ENCODE results near the gene ADARB2. TPM values are rescaled to one million over a fixed set of nuclear protein-coding genes. Genes with fewer than 3 reads are reported as not detected.

The ADARB2 gene
- total and polyA plus RNA-seq, 7 donors = 0.05 to 0.39 (median 0.15) TPM; not detected in 2

DNA sequence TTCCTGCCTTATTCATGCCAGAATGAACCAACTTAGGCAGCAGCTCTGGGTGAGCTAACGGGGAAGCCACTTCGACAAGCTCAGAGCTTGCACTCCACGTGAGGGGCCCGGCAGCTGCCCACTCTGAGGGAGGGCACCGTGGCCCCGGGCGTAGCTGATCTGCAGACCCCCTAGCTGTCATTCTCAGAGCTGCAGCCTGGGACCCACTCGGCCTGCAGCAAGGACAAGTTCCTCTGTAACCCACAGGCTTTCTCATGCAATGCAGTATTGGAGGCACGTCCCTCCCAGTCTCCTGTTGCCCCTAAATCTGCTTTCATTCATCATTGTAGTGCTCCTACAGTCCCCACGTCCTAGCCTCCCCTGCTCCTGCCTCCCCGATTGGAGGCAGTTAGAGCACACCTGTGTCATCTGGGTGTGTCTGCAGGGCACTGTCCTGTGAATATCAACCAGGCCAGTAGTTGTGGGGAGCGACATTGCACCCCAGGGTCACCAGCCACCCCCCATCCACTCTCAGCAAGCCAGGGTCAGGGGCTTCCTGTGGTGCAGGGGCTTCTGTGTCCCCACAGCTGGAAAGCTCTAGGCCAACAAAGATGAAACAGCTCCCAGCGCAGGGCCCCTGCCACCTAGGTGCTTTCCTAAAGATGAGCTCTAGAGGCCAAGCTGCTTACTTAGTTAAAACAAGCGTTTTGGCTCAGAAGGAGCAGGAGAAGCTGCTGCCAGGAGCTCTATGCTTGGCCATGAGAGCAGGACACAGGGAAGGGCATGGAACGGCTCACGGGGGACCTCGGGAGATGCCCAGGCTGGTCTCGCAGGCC, 333.6 kb downstream of the ADARB2 start:
- ATAC-seq = no peak

DNA sequence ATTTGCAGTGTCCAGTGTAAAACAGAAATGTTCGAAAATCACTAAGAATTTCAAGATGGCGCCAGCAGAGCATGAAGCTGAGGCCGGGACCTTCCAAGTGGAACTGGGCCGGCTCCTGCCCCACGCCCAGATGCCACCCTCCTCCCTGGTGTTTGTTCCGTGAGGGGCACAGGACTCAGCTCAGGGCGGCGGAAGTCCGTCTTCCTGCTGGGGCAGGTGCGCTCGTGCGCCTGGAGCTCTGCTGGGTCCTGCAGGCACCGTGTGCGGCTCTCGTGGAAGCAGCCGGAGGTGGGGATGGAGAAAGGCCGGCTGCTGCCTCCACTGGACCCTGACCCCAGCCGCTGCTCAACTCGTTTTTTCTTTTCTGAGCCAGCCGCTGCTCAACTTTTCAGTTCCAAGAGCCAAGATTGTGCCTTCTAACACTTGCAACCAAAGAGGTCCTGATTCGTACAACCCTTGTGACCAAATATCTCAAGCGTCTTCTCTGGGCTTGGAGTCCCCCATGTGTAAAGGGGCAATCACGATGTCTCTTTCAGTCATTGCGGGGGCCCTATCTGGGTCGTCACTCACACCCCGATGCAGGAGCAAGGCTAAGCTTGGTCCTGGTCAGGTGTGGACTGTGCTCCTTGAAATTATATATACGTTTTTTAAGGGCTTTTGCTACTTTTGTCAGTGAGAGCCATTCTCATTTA, 334.4 kb downstream of the ADARB2 start:
- peaks cover 0 to 2% (median 0%) of the 10 kb centered on the region in 3 donors for H3K27me3 ChIP-seq (ENCODE audit: insufficient read depth in 3 of 3, low read length in 2 of 3)
- 92 to 95% (median 94%) methylated on average over 27 of the region's 27 CpGs for WGBS, 3 donors
- H3K27ac ChIP-seq = no peak overlapping the region
- no peak overlapping the region for H3K4me3 ChIP-seq
- no peak for ATAC-seq
- intact Hi-C loops (cut with DNase I) = no loop called here
- H3K4me1 ChIP-seq = no peaks in the 10 kb centered on the region
- DNase-seq = no peak
- TF ChIP-seq, protein P1, sequence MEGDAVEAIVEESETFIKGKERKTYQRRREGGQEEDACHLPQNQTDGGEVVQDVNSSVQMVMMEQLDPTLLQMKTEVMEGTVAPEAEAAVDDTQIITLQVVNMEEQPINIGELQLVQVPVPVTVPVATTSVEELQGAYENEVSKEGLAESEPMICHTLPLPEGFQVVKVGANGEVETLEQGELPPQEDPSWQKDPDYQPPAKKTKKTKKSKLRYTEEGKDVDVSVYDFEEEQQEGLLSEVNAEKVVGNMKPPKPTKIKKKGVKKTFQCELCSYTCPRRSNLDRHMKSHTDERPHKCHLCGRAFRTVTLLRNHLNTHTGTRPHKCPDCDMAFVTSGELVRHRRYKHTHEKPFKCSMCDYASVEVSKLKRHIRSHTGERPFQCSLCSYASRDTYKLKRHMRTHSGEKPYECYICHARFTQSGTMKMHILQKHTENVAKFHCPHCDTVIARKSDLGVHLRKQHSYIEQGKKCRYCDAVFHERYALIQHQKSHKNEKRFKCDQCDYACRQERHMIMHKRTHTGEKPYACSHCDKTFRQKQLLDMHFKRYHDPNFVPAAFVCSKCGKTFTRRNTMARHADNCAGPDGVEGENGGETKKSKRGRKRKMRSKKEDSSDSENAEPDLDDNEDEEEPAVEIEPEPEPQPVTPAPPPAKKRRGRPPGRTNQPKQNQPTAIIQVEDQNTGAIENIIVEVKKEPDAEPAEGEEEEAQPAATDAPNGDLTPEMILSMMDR (IDR thresholded peaks at IDR 0.05) = no peak
- H3K36me3 ChIP-seq (ENCODE audit: insufficient read depth in 1 of 2, low read depth in 1 of 2) = no peaks in the 10 kb centered on the region
- H3K9me3 ChIP-seq = no peaks in the 10 kb centered on the region

More for the DNA sequence above, 333.6 kb downstream of the ADARB2 start:
- Histone ChIP-seq H3K9me3 (no peaks in the 10 kb centered on the region), H3K27ac (no peak overlapping the region), H3K4me1 (no peaks in the 10 kb centered on the region), H3K4me3 (no peak overlapping the region), H3K27me3 (ENCODE audit: insufficient read depth in 3 of 3, low read length in 2 of 3) (peaks cover 0 to 2% (median 0%) of the 10 kb centered on the region in 3 donors), H3K36me3 (ENCODE audit: insufficient read depth in 1 of 2, low read depth in 1 of 2) (no peaks in the 10 kb centered on the region)
- intact Hi-C loops (cut with DNase I) = no loop called here
- TF ChIP-seq, protein P1 (IDR thresholded peaks at IDR 0.05) = no peak
- WGBS, 3 donors = 71 to 73% (median 73%) methylated on average over 18 of the region's 18 CpGs
- no peak for DNase-seq

DNA sequence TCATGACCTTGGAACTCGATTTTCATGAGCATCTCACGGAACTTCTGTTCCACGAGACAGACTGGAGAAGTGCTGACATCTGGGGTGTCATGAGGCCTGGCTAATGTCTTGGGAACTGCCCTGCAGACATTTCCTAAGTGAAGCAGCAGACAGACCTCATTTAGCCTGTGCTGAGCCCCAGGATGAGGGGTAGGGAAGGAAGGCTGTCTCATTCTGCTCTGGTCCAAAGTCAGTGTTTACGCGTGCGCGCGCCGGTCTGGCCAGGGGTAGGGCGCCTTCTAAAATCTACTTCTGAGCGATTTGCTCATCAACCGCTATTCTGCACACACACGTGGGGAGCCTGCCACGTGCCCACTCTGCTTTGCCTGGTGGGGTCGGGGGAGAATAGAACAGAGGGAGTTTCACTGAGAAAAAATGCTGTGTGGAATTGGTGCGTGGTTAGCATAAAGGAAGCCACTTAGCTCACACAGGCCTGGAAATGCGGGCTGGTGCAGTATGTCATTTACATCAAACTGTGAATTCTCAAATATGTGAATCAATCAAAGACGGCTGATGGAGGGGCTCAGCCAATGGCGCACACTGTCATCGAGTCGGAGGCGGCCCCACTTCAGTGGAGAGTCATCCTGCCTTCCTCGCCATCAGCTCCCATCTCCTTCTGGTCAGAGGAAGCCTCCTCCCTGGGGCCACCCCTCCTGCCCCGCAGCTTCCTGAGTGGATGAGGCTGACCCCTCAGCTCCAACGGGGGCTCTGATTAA, 335.1 kb downstream of the ADARB2 start:
- Histone ChIP-seq H3K27me3 (ENCODE audit: insufficient read depth in 3 of 3, low read length in 2 of 3) (peaks cover 0 to 2% (median 0%) of the 10 kb centered on the region in 3 donors), H3K27ac (no peak overlapping the region), H3K4me1 (no peaks in the 10 kb centered on the region), H3K4me3 (no peak overlapping the region), H3K36me3 (ENCODE audit: insufficient read depth in 1 of 2, low read depth in 1 of 2) (no peaks in the 10 kb centered on the region), H3K9me3 (no peaks in the 10 kb centered on the region)
- TF ChIP-seq, protein P1 (IDR thresholded peaks at IDR 0.05) = no peak
- ATAC-seq (no peak), DNase-seq (no peak)
- WGBS, 3 donors = 75 to 82% (median 81%) methylated on average over 25 of the region's 25 CpGs
- intact Hi-C loops (cut with DNase I) = no loop called here

DNA sequence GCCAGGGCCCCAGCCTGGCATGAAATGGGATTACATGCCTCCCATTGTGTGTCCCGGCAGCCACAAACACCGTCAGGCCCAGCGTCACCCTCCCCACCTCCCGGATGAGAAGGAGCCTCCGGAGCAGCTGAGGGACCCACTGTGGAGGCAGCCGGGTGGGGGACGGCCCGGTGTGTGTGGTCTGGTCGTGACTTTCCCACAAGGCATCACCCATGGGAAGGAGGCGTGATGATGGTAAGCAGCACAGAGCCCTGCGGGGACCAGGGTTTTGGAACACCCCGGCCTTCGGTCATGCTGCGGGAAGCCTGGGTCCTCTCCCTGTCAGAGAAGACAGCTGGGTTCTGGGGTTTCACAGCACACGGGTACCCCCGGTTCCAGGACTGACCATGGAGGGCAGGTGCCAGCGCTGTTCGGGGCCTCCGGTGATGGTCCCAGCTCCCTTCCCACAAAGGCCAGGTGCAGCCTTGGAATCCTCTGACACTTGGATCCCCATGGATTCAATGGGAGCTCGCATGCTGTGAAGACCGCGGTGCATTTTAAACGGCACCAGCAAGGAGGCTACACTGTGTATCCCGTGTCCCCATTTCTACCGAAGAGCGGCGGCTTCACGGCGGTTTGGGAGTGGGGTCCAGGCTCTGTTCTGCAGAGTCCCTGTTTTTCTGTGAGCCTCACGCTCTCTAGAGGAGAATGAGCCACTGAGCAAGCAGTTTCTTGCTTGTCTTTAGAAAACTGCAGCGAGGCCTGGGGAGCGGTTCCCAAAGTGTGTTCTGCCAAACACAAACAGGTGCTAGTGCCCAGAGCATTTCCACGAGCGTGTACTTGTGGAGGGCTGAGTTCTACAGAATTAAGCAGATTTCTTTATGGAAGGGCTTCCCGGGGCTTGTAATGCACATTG, 336.0 kb downstream of the ADARB2 start:
- H3K4me3 ChIP-seq = no peak overlapping the region
- intact Hi-C loops (cut with DNase I) = no loop called here
- H3K36me3 ChIP-seq (ENCODE audit: insufficient read depth in 1 of 2, low read depth in 1 of 2) = no peaks in the 10 kb centered on the region
- ATAC-seq (no peak), DNase-seq (no peak)
- TF ChIP-seq, protein P1 (IDR thresholded peaks at IDR 0.05) = no peak
- H3K4me1 ChIP-seq = no peaks in the 10 kb centered on the region
- no peaks in the 10 kb centered on the region for H3K9me3 ChIP-seq
- WGBS, 3 donors = 40 to 58% (median 45%) methylated on average over 34 to 35 of the region's 35 CpGs
- H3K27me3 ChIP-seq (ENCODE audit: insufficient read depth in 3 of 3, low read length in 2 of 3) = peaks cover 0 to 2% (median 0%) of the 10 kb centered on the region in 3 donors
- H3K27ac ChIP-seq = no peak overlapping the region
